ENCODE results near the gene ZFHX3. TPM values are rescaled to one million over a fixed set of nuclear protein-coding genes. Genes with fewer than 3 reads are reported as not detected.

The ZFHX3 gene
- polyA plus RNA-seq, 4 donors, result 0.45 to 12.8 (median 2.7) TPM

DNA sequence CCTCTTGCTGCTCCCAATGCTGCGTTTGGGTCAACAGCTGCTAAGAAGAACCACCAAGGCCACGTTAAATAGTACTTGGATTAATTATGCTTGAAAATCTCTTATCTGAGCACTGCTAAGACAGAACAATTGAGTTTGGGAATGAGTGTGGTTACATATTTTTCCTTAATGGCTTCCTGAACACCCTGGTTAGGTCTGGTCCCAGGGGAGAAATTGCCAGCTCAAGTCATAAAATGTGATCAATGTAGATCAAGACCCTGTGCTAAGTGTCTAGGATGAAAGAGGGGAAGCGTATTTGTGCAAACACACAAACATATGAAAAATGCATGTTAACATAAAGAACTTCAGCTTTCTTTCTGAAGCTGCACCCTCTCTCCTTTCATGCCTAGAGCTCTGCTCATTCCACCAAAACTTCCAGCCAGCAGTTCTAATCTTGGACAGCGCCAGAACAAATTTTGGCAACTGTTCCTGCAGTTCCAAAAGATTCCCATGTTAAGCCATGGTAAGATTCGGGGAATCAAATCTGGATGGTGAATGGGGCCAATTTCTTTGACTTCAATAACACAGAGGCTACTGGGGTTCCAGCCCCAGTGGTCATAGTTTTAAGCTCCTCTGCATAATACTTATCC, 72.0 kb downstream of the ZFHX3 start:
- FAIRE-seq (no peak), DNase-seq (no peak)
- H3K4me1 ChIP-seq (ENCODE audit: control insufficient read depth in 3 of 3, insufficient read depth in 2 of 3, low read depth in 1 of 3, low read length in 2 of 3), result peaks cover 3 to 22% (median 3%) of the 10 kb centered on the region in 3 donors
- H3K36me3 ChIP-seq (ENCODE audit: control insufficient read depth in 3 of 3, insufficient read depth in 2 of 3, low read depth in 1 of 3, low read length in 3 of 3), result peaks cover 0 to 5% (median 0%) of the 10 kb centered on the region in 3 donors
- H3K9me3 ChIP-seq (ENCODE audit: control insufficient read depth in 2 of 2, insufficient read depth in 1 of 2, low read depth in 1 of 2, low read length in 1 of 2), result no peaks in the 10 kb centered on the region
- 76 to 80% (median 79%) methylated on average over 5 of the region's 5 CpGs for WGBS, 3 donors
- H3K27me3 ChIP-seq (ENCODE audit: control insufficient read depth in 3 of 3, insufficient read depth in 3 of 3, low read length in 3 of 3), result no peaks in the 10 kb centered on the region
- H3K27ac ChIP-seq (ENCODE audit: low read depth in 1 of 3, low read length in 2 of 3), result no peak overlapping the region
- no peak overlapping the region for H3K4me3 ChIP-seq (ENCODE audit: low read depth in 1 of 3, low read length in 3 of 3)

DNA sequence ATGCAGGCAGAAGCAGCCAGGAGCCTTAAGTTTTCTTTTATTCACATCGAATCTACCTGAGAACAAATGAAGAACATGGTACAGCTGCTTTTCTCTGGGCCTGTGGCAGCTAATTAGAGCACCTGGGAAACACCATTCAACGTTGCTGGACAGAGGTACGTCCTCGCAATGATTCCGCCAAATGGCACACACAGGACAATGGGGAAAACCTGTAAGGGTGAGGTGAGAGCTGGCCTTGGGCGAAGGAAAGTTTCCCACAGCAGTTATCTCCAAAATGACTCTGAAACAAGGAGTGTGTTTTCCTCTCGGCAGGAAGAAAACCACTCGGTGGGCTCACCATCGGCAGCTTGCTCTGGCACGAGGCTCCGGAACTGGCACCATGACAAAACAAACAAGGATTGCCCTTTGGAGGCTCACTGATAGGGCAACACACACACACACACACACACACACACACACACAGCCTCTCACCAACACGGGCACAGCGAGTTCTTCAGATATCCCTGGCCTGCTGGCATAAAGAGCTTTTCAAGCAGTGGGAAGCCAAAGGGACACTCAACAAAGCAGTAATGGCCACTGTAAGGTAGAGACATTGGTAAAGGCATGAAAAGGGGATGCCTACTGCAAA, 73.7 kb downstream of the ZFHX3 start:
- 18 to 65% (median 25%) methylated on average over 13 of the region's 13 CpGs for WGBS, 3 donors
- DNase-seq, result peak in 1 of 2 donors; percentile 57
- FAIRE-seq, result no peak

DNA sequence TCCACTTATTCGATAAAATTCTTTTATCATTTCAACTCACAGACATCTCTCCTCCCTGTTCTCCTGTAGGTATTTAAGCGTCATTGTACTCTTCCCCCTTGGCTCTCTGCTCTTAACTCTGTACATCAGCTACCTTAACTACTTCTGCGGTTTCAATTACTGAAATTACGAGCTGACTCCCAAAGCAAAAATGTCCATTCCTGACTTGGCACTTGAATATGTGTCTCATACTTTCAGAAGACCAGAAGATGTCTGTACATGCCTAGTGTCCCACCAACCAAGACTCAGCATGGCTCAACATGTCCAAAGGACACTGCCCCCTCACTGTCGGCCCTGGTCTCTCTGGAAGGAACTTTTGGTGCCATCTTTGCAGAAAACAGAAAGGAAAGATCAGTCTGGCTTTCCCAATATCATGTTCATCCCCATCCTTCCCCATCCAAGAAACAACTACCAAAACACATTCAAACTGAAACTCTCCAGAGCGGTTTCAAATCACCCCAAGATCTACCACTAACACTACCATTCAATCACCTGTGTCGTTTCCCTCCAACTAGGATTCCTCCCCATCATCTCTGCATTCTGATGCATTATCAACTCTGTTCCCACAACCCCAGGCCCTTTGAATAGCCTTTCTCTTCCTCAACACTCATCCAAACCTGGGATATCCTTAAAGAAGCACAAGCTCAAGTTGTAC, 74.9 kb downstream of the ZFHX3 start:
- no peaks in the 10 kb centered on the region for H3K9me3 ChIP-seq (ENCODE audit: control insufficient read depth in 2 of 2, insufficient read depth in 1 of 2, low read depth in 1 of 2, low read length in 1 of 2)
- H3K27ac ChIP-seq (ENCODE audit: low read depth in 1 of 3, low read length in 2 of 3), result no peak overlapping the region
- no peak for DNase-seq
- no peaks in the 10 kb centered on the region for H3K27me3 ChIP-seq (ENCODE audit: control insufficient read depth in 3 of 3, insufficient read depth in 3 of 3, low read length in 3 of 3)
- H3K36me3 ChIP-seq (ENCODE audit: control insufficient read depth in 3 of 3, insufficient read depth in 2 of 3, low read depth in 1 of 3, low read length in 3 of 3), result peaks cover 0 to 5% (median 0%) of the 10 kb centered on the region in 3 donors
- FAIRE-seq, result no peak
- no peak overlapping the region for H3K4me3 ChIP-seq (ENCODE audit: low read depth in 1 of 3, low read length in 3 of 3)
- H3K4me1 ChIP-seq (ENCODE audit: control insufficient read depth in 3 of 3, insufficient read depth in 2 of 3, low read depth in 1 of 3, low read length in 2 of 3), result peaks cover 0 to 16% (median 3%) of the 10 kb centered on the region in 3 donors
- 91 to 95% (median 91%) methylated on average over 7 of the region's 7 CpGs for WGBS, 3 donors

More for the DNA sequence above, 73.7 kb downstream of the ZFHX3 start:
- no peaks in the 10 kb centered on the region for H3K27me3 ChIP-seq (ENCODE audit: control insufficient read depth in 3 of 3, insufficient read depth in 3 of 3, low read length in 3 of 3)
- no peak overlapping the region for H3K4me3 ChIP-seq (ENCODE audit: low read depth in 1 of 3, low read length in 3 of 3)
- H3K9me3 ChIP-seq (ENCODE audit: control insufficient read depth in 2 of 2, insufficient read depth in 1 of 2, low read depth in 1 of 2, low read length in 1 of 2), result no peaks in the 10 kb centered on the region
- no peak overlapping the region for H3K27ac ChIP-seq (ENCODE audit: low read depth in 1 of 3, low read length in 2 of 3)
- peaks cover 3 to 22% (median 3%) of the 10 kb centered on the region in 3 donors for H3K4me1 ChIP-seq (ENCODE audit: control insufficient read depth in 3 of 3, insufficient read depth in 2 of 3, low read depth in 1 of 3, low read length in 2 of 3)
- peaks cover 0 to 5% (median 0%) of the 10 kb centered on the region in 3 donors for H3K36me3 ChIP-seq (ENCODE audit: control insufficient read depth in 3 of 3, insufficient read depth in 2 of 3, low read depth in 1 of 3, low read length in 3 of 3)

DNA sequence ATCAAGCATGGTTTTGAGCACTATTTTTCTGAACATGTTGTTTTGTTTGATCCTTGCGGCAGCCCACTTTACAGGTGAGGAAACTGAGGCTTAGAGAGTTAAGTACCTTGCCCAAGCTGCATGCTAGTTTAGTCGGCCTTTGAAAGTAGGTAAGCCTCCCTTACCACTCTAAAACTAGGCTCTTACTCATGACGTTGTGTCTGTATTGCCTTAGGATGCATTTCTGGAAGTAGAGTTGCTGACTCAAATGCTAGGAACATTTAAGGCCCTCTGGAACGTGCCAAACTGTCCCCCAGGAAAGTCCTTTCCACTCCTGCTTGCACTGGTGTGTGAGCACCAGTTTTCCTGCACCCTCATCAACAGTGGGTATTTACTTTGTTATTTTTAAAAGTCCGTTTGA, 76.6 kb downstream of the ZFHX3 start:
- no peak for DNase-seq
- FAIRE-seq, result no peak
- Histone ChIP-seq H3K27me3 (ENCODE audit: control insufficient read depth in 3 of 3, insufficient read depth in 3 of 3, low read length in 3 of 3) (no peaks in the 10 kb centered on the region), H3K9me3 (ENCODE audit: control insufficient read depth in 2 of 2, insufficient read depth in 1 of 2, low read depth in 1 of 2, low read length in 1 of 2) (no peaks in the 10 kb centered on the region), H3K27ac (ENCODE audit: low read depth in 1 of 3, low read length in 2 of 3) (no peak overlapping the region), H3K36me3 (ENCODE audit: control insufficient read depth in 3 of 3, insufficient read depth in 2 of 3, low read depth in 1 of 3, low read length in 3 of 3) (peaks cover 0 to 8% (median 0%) of the 10 kb centered on the region in 3 donors), H3K4me3 (ENCODE audit: low read depth in 1 of 3, low read length in 3 of 3) (no peak overlapping the region), H3K4me1 (ENCODE audit: control insufficient read depth in 3 of 3, insufficient read depth in 2 of 3, low read depth in 1 of 3, low read length in 2 of 3) (peaks cover 0 to 6% (median 3%) of the 10 kb centered on the region in 3 donors)
- WGBS, 3 donors, result 83 to 86% (median 84%) methylated on average over 5 of the region's 5 CpGs

DNA sequence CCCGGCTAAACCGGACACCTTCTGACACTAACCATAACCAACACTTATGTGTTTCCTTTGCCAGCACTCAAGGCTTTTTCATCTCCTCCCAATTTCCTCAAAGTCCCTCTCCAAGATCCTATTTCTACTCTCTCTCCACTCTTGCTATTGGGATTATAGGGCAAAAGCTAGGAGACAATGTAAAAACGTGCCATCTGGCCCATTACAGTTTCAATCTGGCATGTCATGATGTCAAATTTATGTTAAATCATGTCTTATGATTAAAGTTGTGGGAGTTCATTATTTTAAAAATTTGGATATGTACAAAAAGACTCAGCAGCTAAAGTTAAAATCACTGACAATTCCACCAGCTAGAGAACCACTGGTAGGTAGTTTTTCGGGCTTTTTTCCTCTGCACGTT, 77.3 kb downstream of the ZFHX3 start:
- Histone ChIP-seq H3K9me3 (ENCODE audit: control insufficient read depth in 2 of 2, insufficient read depth in 1 of 2, low read depth in 1 of 2, low read length in 1 of 2) (no peaks in the 10 kb centered on the region), H3K27me3 (ENCODE audit: control insufficient read depth in 3 of 3, insufficient read depth in 3 of 3, low read length in 3 of 3) (no peaks in the 10 kb centered on the region), H3K27ac (ENCODE audit: low read depth in 1 of 3, low read length in 2 of 3) (no peak overlapping the region), H3K36me3 (ENCODE audit: control insufficient read depth in 3 of 3, insufficient read depth in 2 of 3, low read depth in 1 of 3, low read length in 3 of 3) (peaks cover 0 to 8% (median 0%) of the 10 kb centered on the region in 3 donors), H3K4me3 (ENCODE audit: low read depth in 1 of 3, low read length in 3 of 3) (no peak overlapping the region), H3K4me1 (ENCODE audit: control insufficient read depth in 3 of 3, insufficient read depth in 2 of 3, low read depth in 1 of 3, low read length in 2 of 3) (peaks cover 0 to 3% (median under 1%) of the 10 kb centered on the region in 3 donors)
- FAIRE-seq (no peak), DNase-seq (no peak)
- 91 to 93% (median 92%) methylated on average over 5 of the region's 5 CpGs for WGBS, 3 donors

DNA sequence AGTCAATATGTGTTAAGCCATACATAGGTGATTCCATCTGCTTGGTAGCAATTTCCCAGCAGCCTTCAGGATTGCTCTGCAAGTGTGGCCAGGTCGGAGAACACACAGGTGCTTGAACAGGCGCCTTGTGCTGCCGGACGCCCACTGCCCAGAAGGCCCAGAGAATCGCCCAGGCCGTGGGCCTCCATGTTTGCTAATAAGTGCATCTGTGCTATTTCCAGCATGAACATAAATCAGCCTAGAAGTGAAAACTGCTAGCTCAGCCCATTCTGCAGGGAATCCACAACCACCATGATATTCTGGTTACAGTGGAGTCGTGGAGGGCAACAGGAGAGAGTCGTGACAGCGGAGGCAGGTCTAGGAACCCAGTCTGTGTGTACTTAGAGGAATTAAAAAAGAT, 78.1 kb downstream of the ZFHX3 start:
- no peaks in the 10 kb centered on the region for H3K27me3 ChIP-seq (ENCODE audit: control insufficient read depth in 3 of 3, insufficient read depth in 3 of 3, low read length in 3 of 3)
- H3K4me1 ChIP-seq (ENCODE audit: control insufficient read depth in 3 of 3, insufficient read depth in 2 of 3, low read depth in 1 of 3, low read length in 2 of 3), result peaks cover 0 to 2% (median 0%) of the 10 kb centered on the region in 3 donors
- no peaks in the 10 kb centered on the region for H3K9me3 ChIP-seq (ENCODE audit: control insufficient read depth in 2 of 2, insufficient read depth in 1 of 2, low read depth in 1 of 2, low read length in 1 of 2)
- DNase-seq (no peak), FAIRE-seq (no peak)
- WGBS, 3 donors, result 82 to 87% (median 83%) methylated on average over 9 of the region's 9 CpGs
- H3K27ac ChIP-seq (ENCODE audit: low read depth in 1 of 3, low read length in 2 of 3), result no peak overlapping the region
- H3K4me3 ChIP-seq (ENCODE audit: low read depth in 1 of 3, low read length in 3 of 3), result no peak overlapping the region
- H3K36me3 ChIP-seq (ENCODE audit: control insufficient read depth in 3 of 3, insufficient read depth in 2 of 3, low read depth in 1 of 3, low read length in 3 of 3), result peaks cover 0 to 8% (median 0%) of the 10 kb centered on the region in 3 donors

DNA sequence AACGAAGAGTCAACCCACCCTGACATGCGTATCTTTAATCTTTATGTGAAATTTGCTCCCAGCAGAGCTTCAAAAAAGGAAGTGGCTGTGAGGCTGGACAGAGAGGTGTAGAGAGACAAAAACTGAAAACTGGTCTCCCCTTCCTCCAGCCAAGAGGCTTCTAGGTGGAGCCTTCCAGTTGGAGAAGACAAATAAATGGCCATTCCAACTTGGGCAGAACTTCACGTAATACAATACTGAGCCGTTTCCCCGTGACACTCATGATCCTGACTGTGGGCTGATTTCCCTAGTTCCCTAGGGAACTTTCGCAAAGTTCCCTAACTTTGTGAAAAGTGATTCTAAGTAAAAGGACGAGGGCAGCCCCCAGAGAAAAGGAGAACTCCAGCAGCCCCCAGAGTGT, 78.8 kb downstream of the ZFHX3 start:
- 75 to 88% (median 83%) methylated on average over 7 of the region's 7 CpGs for WGBS, 3 donors
- Histone ChIP-seq H3K4me1 (ENCODE audit: control insufficient read depth in 3 of 3, insufficient read depth in 2 of 3, low read depth in 1 of 3, low read length in 2 of 3) (no peaks in the 10 kb centered on the region), H3K9me3 (ENCODE audit: control insufficient read depth in 2 of 2, insufficient read depth in 1 of 2, low read depth in 1 of 2, low read length in 1 of 2) (no peaks in the 10 kb centered on the region), H3K27me3 (ENCODE audit: control insufficient read depth in 3 of 3, insufficient read depth in 3 of 3, low read length in 3 of 3) (no peaks in the 10 kb centered on the region), H3K27ac (ENCODE audit: low read depth in 1 of 3, low read length in 2 of 3) (no peak overlapping the region), H3K4me3 (ENCODE audit: low read depth in 1 of 3, low read length in 3 of 3) (no peak overlapping the region), H3K36me3 (ENCODE audit: control insufficient read depth in 3 of 3, insufficient read depth in 2 of 3, low read depth in 1 of 3, low read length in 3 of 3) (peaks cover 0 to 5% (median 0%) of the 10 kb centered on the region in 3 donors)
- FAIRE-seq (no peak), DNase-seq (no peak)

DNA sequence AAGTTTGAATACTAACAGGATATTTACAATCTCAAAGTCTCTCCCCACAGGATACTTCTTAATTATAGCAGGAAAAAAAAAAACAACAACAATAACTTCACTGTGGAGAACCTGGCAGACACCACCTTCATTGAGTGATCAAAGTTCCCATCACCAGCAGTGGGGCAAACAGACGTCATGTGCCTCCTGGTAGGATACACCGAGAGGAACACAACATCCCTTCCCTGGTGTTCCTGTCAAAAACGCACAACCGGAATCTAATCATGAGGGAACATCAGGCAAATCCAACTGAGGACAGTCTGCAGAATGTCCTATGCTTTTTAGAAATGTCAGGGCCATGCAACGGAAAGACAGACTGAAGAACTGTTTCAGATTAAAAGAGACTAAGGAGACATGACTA, 80.0 kb downstream of the ZFHX3 start:
- no peaks in the 10 kb centered on the region for H3K27me3 ChIP-seq (ENCODE audit: control insufficient read depth in 3 of 3, insufficient read depth in 3 of 3, low read length in 3 of 3)
- no peak overlapping the region for H3K27ac ChIP-seq (ENCODE audit: low read depth in 1 of 3, low read length in 2 of 3)
- H3K4me3 ChIP-seq (ENCODE audit: low read depth in 1 of 3, low read length in 3 of 3), result no peak overlapping the region
- no peak for FAIRE-seq
- no peaks in the 10 kb centered on the region for H3K9me3 ChIP-seq (ENCODE audit: control insufficient read depth in 2 of 2, insufficient read depth in 1 of 2, low read depth in 1 of 2, low read length in 1 of 2)
- DNase-seq, result no peak
- peaks cover 0 to 3% (median 0%) of the 10 kb centered on the region in 3 donors for H3K36me3 ChIP-seq (ENCODE audit: control insufficient read depth in 3 of 3, insufficient read depth in 2 of 3, low read depth in 1 of 3, low read length in 3 of 3)
- WGBS, 3 donors, result 21 to 67% (median 38%) methylated on average over 5 of the region's 5 CpGs
- no peaks in the 10 kb centered on the region for H3K4me1 ChIP-seq (ENCODE audit: control insufficient read depth in 3 of 3, insufficient read depth in 2 of 3, low read depth in 1 of 3, low read length in 2 of 3)
